GM18507 (cell line): ENCODE data around the gene PRRC2B.
"Not testable (repeated sequence)": the region's sequence is repeated elsewhere in the genome, so short reads cannot be mapped to it uniquely, and the experiment has no call there.

Source experiments
- DNase-seq: peaks from one replicate; pipeline ENCODE4 v3.0.0; 2011; ENCODE audit warnings: low read depth; ENCODE audit not compliant: insufficient read length; ENCODE audit errors: extremely low spot score
- FAIRE-seq: peaks from 2 replicates; lab custom pipeline; 2011; peaks lifted over from hg19 to GRCh38; lab: Jason Lieb, UNC

Gene PRRC2B

DNA sequence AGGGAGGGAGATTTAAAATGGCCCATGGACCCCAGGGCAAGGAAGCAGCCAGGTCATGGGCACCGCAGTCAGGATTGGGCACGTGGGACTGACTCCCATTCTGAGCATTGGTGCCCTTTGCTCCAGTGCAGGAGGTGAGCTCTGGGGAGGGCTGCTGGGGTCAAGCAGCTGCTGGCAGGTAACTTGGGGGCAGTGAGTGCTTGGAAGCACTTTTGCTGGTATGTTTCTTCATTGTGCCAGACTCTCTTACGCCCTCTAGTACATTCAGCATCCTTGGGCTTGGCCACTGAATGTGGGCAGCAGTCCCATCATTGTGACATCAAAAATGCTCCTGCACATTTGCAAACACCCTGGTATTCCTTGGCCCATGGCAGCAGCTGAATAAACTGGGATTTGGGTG is 32.7 kb downstream of the PRRC2B start:
- DNase-seq = no peak
- FAIRE-seq = no peak

DNA sequence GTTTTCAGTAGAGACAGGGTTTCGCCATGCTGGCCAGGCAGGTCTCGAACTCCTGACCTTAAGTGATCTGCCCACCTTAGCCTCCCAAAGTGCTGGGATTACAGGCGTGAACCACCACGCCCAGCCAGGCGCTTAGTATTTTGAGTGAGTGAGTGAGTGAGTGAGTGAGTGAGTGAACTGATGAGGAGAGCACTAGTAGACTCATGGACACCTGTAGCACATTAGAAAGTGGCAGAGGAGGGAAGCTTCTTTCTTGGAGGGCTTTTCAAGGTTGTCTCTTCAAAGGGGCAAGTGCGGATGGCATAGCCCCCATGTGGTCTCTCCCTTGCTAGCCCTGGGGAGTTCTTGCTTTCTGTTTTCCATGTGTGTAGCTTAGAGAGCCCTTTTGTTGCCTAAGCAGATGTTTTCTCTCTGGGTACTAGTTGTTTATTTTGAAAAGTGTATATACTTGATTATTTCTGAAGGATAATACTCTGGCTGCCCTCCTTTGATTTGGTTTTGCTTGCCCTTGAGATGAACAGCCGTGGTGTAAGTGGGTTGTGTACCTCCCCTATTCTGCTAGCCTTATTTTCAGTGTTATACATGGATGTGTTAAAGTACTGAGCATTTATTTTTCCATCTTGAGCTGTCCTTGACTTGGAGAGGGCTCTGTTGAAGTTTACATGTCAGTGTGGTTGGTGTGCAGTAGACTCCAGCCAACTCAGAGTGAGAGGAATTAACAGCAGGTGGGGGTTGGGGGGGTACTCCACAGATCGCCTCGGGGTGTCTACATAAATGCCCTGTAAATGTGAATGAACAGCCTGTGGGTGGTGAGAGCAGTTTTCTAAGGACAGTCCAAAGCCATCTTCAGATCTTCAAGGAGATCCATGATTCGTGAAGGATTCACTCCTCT is 35.5 kb downstream of the PRRC2B start:
- FAIRE-seq (no peak), DNase-seq (no peak)

DNA sequence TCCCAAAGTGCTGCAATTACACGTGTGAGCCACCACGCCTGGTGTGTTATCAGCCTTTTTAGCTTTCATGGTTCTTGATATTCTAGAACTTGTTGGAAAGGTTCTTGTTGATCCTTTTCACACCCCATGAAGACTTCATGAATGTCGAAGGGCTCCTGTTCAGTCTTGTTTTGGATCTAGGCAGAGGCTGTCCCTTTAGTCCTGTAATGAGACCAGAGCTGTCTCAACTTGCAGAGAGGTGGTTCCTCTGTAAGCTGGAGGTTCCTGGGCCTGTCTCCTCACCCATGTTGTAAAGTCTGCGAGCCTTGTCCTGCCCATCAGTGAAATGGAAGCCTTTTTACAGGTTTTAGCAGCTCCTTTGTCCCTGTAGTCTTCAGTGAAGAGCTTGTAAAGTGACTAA is 38.2 kb downstream of the PRRC2B start:
- DNase-seq = no peak
- FAIRE-seq = no peak

DNA sequence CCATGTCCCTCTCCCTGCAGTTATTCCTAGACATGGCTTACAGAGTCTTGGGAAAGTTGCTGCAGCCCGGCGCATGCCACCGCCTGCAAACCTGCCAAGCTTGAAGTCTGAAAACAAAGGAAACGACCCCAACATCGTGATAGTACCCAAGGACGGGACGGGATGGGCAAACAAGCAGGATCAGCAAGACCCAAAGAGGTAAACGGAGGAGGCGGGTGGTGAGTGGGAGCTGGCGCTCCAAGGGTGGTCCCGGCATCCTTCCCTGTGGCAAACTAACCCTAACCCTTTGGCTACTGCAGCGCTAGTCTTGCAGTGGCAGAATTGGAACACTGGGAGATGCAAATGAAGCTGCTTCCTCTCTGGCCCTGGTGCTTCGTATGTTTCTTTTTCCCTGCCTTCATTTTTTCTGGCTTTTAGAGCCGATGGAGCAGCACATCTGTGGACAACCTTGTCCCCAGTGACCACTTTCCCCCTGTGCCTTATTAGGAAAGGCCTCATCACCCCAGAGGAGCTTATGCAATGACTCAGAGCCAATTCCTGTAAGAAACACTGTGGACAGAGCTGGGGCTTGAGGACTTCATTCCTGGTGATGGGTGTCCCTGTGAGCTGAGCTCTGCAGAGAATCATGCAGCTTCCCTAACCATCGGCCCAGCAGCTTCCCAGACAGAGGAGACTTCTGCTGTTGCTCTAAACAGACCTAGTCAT is 38.9 kb downstream of the PRRC2B start:
- DNase-seq (no peak), FAIRE-seq (no peak)

DNA sequence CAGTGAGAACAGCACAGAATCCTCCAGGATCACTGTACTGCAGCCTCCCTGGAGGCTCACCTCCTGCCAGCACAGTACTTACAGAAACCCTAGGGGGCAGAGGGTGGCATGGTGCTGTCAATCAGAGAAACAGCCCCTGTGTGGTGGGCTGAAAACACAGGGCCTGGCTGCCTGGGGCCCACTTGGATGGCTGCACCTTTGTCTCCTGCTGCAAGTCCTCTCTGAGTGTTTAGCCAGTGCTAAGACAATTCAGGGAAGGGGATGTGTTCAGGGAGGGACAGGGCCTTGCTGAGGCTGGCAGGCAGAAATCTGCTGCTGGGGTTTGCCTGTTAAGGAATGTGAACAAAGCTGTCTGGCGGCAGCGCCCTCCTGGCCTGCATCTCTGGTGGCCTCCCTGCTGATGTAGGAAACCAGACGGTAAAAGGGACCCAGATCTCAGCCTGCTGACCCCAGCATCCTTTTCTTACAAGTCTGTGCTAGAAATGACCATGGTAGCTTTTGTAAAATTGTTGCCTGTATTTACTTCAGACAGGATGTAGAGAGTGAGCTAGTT is 39.5 kb downstream of the PRRC2B start:
- FAIRE-seq = no peak
- no peak for DNase-seq

DNA sequence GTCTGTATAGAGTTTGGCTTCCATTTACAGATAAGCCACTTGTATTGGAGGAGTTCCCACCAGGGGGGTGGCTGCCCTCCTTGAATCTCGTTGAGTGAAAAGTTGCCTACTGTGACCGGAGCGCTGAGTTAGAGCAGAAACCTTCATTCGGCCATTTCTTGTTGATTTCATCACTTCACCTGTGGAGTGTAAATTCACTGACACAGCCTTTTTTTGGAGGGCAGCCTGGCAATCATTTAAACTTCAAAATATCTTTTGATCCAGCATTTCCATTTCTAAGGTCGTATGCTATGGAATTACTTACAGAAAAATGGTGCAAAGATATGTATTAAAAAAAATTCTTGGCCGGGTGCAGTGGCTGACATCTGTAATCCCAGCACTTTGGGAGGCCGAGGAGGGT is 40.8 kb downstream of the PRRC2B start:
- FAIRE-seq (no peak), DNase-seq (no peak)

DNA sequence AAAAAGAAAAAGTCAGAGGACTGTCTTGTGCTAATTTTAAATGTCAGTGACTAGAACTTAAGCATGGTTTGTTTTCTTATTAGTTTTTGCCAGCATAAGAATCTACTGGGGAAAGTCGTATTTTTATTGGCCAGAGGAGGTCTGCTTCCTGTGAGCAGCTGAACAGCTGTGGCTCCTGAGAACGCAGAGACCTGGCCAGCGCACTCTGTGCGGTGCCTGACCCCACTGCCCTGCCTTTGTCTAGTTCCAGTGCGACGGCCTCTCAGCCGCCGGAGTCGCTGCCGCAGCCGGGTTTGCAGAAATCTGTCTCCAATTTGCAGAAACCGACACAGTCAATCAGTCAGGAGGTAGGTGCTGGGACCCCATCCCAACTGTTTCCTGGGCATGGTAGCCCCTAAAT is 42.5 kb downstream of the PRRC2B start:
- no peak for DNase-seq

DNA sequence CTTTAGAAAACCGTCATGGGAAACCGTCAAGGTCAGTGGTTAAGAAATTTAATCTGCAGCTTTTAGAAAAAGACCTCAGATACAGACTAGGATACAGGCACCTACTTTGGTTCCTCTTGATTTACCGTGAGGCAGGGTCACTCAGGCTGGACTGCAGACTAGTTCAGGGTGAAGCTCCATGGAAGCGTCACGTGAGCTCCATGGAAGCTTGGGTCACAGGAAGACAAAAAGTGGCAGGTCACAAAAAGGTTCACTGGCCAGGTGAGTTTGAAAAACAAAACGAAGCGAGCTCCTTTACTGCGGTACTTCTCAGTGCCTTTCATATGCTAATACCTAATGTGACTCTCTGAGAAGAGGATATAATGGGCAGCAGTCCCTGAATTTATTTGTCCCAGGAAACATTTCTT is 43.0 kb downstream of the PRRC2B start:
- FAIRE-seq (no peak), DNase-seq (no peak)

More for the DNA sequence above, 42.5 kb downstream of the PRRC2B start:
- no peak for FAIRE-seq

DNA sequence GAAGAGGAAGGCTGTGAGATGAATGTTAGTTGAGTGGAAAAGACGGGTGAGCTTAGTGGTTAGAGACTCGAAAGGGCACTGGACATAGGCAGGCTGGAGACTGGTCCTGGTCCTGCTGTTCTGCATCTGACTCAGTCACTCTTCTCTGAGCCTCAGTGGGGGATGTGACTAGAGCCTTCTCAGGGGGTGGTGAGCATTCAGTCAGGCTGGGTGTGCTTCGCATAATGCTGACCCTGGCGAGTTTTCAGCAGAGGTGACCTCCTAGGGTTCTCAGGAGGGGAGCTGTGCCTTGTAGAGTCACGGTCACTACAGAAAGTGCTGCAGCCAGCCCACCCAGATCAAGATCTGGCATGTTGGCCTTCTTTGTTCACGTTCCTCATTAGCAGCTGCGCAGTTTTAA is 44.3 kb downstream of the PRRC2B start:
- FAIRE-seq = no peak
- DNase-seq = no peak

DNA sequence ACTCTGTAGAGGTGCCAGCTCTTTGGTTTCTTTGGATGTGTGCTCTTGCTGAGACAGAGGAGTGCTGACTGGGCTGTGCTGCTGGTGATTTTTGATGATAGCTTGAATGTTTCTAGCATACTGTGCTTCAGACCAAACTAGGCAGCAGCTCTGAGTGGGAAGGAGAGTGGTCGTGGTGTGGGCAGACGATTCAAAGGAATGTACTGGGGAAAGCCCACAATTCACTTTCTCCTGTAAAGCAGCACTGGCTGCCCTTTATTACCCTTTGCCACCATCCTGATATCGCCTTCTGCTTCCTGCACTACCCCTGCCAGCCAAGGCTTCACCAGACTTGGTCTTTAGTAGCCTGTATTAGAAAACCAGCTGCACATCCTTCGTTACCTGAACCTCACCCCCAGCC is 45.3 kb downstream of the PRRC2B start:
- DNase-seq = no peak
- FAIRE-seq = no peak

DNA sequence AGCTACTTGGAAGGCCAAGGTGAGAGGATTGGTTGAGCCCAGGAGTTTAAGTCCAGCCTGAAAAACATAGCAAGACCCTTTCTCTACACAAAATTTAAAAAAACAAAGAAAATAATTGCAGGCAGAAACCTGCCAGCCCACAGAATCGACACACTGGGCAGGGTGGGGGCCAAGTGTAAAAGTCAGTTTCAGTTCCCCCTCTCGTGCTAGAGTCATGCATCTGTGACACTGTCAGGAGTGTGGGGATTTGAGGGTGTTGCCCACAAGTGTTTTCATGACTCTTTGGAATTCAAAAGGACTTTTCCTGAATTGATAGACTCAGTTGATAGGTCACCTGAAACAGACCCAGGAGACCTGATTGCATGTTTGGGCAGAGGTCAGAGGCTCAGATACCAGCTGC is 47.6 kb downstream of the PRRC2B start:
- DNase-seq (no peak), FAIRE-seq (peak; percentile 39)

DNA sequence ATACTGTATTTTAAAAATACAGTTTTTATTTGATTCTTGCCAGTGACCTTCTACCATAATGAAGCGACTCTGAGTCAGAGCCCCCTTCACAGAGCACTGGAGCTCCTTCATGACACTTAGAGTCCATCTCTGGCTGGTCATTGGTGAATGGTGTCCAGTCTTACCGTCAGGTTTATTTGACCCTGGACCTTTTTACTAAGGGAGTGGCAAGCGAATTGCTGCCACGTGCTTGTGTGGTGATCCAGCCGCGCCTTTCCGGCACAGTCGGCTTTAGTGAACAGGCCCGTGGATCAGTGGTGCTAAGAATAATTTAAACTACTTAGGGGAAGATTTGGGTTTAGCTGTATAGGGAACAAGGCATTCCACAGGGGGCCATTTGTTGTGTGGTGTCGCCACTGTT is 48.5 kb downstream of the PRRC2B start:
- FAIRE-seq = no peak
- DNase-seq = no peak

DNA sequence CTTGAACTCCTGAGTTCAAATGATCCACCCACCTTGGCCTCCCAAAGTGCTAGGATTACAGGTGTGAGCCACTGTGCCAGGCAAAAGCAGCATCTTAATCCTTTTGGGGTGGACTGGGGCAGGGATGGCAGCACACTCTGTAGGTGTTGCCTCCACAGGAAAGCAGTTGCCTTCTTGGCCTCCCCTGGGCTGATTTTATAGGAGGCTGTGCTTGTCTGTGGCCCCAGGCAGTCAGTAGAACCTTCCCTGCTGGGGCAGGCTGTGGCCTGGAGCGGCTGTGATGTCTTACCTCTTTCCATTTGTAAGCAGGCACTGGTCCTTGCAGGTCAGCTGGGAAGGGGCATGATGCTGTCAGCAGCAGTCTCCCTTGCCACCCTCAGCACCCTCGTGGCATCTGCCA is 49.8 kb downstream of the PRRC2B start:
- no peak for FAIRE-seq
- no peak for DNase-seq

DNA sequence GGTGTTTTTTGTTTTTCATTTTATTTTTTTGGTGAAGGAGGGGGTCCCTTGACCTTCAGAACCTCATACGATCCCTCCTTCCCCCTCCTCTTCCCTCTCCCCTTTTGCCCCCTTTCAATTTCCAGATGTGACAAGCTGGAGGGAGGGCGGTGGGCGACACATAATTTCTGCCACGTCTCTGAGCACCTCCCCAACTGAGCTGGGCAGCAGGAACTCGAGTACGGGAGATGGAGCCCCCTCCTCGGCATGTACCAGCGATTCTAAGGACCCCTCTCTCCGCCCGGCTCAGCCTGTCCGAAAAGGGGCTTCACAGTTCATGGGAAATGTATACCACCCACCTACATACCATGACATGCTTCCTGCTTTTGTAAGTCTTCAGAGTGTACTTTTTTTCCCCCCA is 52.4 kb downstream of the PRRC2B start:
- no peak for FAIRE-seq
- DNase-seq = no peak

DNA sequence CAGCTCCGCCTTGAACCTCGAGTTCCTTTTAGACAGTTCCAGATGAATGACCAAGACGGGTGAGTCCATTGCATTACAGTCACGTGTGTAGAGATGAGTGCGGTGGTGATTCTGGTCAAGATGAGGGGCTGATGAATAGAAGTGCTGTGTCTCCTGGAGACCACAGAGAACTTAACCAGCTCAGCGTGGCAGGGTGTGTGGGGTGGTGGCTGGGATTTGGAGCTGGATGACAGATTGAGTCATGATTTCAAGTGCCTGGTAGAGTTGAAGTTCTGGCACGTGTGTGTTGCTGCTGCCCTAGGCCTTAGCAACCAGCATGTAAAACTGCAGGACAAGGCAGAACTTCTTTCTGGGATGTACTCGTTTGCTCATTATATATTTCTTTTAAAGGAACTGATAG is 53.3 kb downstream of the PRRC2B start:
- DNase-seq (no peak), FAIRE-seq (no peak)

DNA sequence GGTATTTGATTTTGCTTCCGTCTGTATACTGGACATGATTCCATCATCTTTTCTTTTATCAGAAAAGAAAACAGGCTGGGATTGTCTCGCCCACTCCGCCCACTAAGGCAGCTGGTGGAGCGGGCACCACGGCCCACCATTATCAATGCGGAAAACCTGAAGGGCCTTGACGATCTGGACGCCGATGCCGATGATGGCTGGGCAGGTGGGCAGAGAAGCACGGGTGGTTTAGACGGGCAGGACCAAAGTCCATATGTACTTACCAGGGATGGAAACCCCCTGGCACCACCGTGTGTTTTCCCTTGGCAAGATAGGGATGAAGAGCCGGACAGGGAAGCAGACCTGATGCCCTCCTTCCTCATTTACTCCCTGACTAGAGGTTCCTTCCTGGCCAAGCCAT is 53.7 kb downstream of the PRRC2B start:
- FAIRE-seq (no peak), DNase-seq (no peak)

DNA sequence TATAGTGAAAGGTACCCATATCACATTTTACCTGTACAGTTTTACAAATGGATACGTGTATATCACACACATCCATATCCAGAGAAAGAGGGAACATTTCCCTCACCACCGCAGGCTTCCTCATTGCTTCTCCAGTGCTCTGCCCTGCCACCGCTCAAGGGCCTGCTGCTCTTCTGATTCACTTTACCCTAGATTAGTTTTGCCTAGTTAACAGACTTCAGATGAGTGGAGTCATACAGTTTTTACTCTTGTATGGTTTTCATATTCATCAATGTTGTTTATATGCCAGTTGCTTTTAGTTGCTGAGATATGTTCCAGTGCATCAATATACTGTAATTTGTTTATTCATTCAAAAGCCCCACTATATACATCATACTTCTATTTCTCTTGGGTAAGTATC is 54.9 kb downstream of the PRRC2B start:
- FAIRE-seq = no peak

DNA sequence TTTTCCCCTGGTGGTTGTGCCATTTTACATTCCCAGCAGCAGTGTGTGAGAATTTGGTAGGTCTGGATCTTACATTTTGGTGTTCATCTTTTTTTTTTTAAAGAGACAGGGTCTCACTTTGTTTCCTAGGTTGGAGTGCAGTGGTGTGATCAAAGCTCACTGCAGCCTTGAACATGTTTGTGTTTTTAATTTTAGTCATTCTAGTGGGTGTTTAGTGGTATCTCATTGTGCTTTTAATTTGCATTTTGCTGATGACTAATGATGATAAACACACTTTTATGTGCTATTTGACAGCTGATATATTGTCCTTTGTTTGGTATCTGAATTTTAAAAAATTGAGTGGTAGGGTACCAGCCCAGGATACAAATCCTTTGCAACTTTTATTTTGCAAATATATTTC is 55.4 kb downstream of the PRRC2B start:
- FAIRE-seq = no peak

More for the DNA sequence above, 54.9 kb downstream of the PRRC2B start:
- DNase-seq = no peak

DNA sequence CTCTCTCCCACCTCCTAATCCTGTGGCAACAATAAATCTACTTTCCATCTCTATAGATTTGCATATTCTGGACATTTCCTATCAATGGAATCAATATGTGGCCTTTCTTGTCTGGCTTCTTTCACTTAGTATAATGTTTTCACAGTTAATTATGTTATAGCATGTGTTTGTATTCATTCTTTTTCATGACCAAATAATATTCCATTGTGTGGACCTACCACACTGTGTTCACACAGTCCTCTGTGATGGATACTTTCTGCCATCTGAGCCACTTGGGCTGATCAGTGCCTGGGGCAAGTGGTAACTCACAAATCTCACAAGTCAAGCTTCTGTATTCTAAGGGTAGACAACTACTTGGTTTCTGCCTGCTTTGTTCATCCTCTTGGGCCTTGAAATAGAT is 60.1 kb downstream of the PRRC2B start:
- FAIRE-seq = no peak
- no peak for DNase-seq

More for the DNA sequence above, 55.4 kb downstream of the PRRC2B start:
- DNase-seq = no peak

DNA sequence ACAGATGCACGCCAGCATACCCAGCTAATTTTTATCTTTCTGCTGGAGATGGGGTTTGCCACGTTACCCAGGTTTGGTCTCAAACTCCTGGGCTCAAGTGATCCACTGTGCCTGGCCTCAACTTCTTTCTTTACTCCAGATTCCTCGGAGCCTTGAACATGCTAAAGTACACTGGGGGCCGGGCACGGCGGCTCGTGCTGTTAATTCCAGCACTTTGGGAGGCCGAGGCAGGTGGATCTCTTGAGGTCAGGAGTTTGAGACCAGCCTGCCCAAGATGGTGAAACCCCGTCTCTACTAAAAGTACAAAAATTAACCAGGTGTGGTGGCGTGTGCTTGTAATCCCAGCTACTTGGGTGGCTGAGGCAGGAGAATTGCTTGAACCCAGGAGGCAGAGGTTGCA is 61.8 kb downstream of the PRRC2B start:
- FAIRE-seq, DNase-seq: not testable (repeated sequence)

DNA sequence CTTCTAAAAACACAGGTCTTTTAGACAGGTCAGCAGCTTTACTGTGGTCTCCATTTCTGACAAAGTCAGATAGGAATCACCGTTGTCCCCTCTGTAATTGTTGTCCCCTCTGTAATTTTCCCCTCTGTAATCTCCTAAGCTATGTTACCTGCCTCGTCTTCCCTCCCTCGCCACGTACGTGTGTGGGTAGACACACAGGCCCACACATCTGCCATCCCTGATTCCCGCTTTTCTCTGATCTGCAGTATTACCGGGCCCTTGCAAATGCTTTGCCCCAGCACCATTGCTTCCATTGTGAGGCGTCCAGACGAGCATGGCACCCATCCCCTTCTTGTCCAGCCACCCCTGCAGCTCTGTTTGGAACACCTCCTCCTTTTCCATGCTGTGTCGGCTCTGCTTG is 63.9 kb downstream of the PRRC2B start:
- FAIRE-seq (no peak), DNase-seq (no peak)
